Endothelial cell of umbilical vein (primary cell): ENCODE measurements around the gene UBE3D. TPM values are rescaled to one million over a fixed set of nuclear protein-coding genes. Genes with fewer than 3 reads are reported as not detected.

ENCODE experiments used
- BruUV-seq: library from RNA; stranded (reverse); fragments of 400-500 nt; replicated peaks from 2 replicates; lab custom pipeline; 2021; lab: Mats Ljungman, UMichigan
- CTCF ChIA-PET: fragments of 300-600, 350-600 bp; sonication (Branson Sonifier 250); formaldehyde crosslinking; loops from one replicate; lab custom pipeline; 2021; ENCODE audit warnings: antibody characterized with exemption, inconsistent platforms; lab: Charles Lee
- POLR2A ChIA-PET: fragments of 300-600, 350-600 bp; sonication (Branson Sonifier 250); formaldehyde crosslinking; loops from one replicate; lab custom pipeline; 2021; ENCODE audit warnings: antibody characterized with exemption, inconsistent platforms; lab: Charles Lee
- DNase-seq: peaks from one replicate; pipeline ENCODE4 v3.0.0-alpha.2; 2011; ENCODE audit warnings: low read depth, low spot score
- FAIRE-seq: peaks from 2 replicates; lab custom pipeline; 2011; peaks lifted over from hg19 to GRCh38; lab: Jason Lieb, UNC
- H2AFZ ChIP-seq: 2 replicates; pipeline ENCODE4 v1.6.0; 2012; ENCODE audit warnings: low read depth, low read length, control low read depth, inconsistent platforms
- H3K27ac ChIP-seq: 2 replicates; pipeline ENCODE4 v1.5.1; 2011; ENCODE audit warnings: low read depth, mild to moderate bottlenecking, control low read depth, low read length, moderate library complexity; ENCODE audit not compliant: insufficient read depth
- H3K27me3 ChIP-seq, 2 experiments: 2 replicates each; pipeline versions ENCODE4 v1.6.0 to v1.6.1; 2011; ENCODE audit warnings: low read length in 2 of 2, mixed read lengths in 1 of 2; ENCODE audit not compliant: control insufficient read depth in 2 of 2, insufficient read depth in 2 of 2
- H3K36me3 ChIP-seq, 2 experiments: 2 replicates in 1 of 2; 3 replicates in 1 of 2; pipeline ENCODE4 v1.5.1; 2011; ENCODE audit warnings: low read length in 2 of 2, mild to moderate bottlenecking in 1 of 2, moderate library complexity in 1 of 2; ENCODE audit not compliant: control insufficient read depth in 2 of 2, insufficient read depth in 2 of 2; ENCODE audit errors: extremely low read depth in 1 of 2
- H3K4me1 ChIP-seq: 3 replicates; pipeline ENCODE4 v1.5.1; 2011; ENCODE audit warnings: mild to moderate bottlenecking, low read length; ENCODE audit not compliant: control insufficient read depth, insufficient read depth; ENCODE audit errors: extremely low read depth
- H3K4me2 ChIP-seq: 2 replicates; pipeline ENCODE4 v1.6.1; 2011; ENCODE audit warnings: low read length, control low read depth, mixed read lengths; ENCODE audit not compliant: insufficient read depth
- H3K4me3 ChIP-seq, 3 experiments: fragments of 200-600 bp in 1 of 3; sonication (generic), shearing (Covaris generic) in 1 of 3; replicated peaks in 1 of 3; 2 replicates each; pipeline ENCODE4 v1.5.1; 2011 to 2016; ENCODE audit warnings: control low read depth in 3 of 3, low read length in 3 of 3, mild to moderate bottlenecking in 2 of 3, inconsistent platforms in 1 of 3, low read depth in 1 of 3, moderate library complexity in 1 of 3; ENCODE audit not compliant: insufficient read depth in 1 of 3
- H3K79me2 ChIP-seq: 2 replicates; pipeline ENCODE4 v1.6.0; 2012; ENCODE audit warnings: low read length, inconsistent platforms; ENCODE audit not compliant: control insufficient read depth, insufficient read depth
- H3K9ac ChIP-seq: replicated peaks from 2 replicates; pipeline ENCODE3; 2011; ENCODE audit warnings: low read length, control low read depth; ENCODE audit not compliant: insufficient read depth; ENCODE audit errors: extremely low read depth
- H3K9me1 ChIP-seq: replicated peaks from 3 replicates; pipeline ENCODE4 v1.6.0; 2011; ENCODE audit warnings: mild to moderate bottlenecking, low read length; ENCODE audit not compliant: control insufficient read depth, insufficient read depth; ENCODE audit errors: extremely low read depth
- H3K9me3 ChIP-seq: replicated peaks from 2 replicates; pipeline ENCODE4 v1.5.1; 2012; ENCODE audit warnings: low read length, inconsistent platforms; ENCODE audit not compliant: control insufficient read depth, insufficient read depth
- H4K20me1 ChIP-seq: replicated peaks from 2 replicates; pipeline ENCODE3; 2011; ENCODE audit warnings: mild to moderate bottlenecking, low read length; ENCODE audit not compliant: control insufficient read depth, insufficient read depth; ENCODE audit errors: extremely low read depth
- EZH2 ChIP-seq: IDR thresholded peaks from 2 replicates; pipeline ENCODE4 v1.6.1; 2012; ENCODE audit warnings: borderline replicate concordance, low read depth, mild to moderate bottlenecking, moderate library complexity, low read length, inconsistent platforms; ENCODE audit not compliant: severe bottlenecking
- FOS ChIP-seq: IDR thresholded peaks from 2 replicates; pipeline ENCODE4 v1.6.1; 2011; ENCODE audit warnings: mild to moderate bottlenecking, low read length, moderate library complexity, borderline replicate concordance; ENCODE audit not compliant: insufficient read depth
- GATA2 ChIP-seq: IDR thresholded peaks from 2 replicates; pipeline ENCODE4 v1.7.0; 2011; ENCODE audit warnings: low read depth, mild to moderate bottlenecking, moderate library complexity, mixed read lengths, low read length; ENCODE audit not compliant: insufficient read length, insufficient read depth
- JUN ChIP-seq: IDR thresholded peaks from 2 replicates; pipeline ENCODE4 v1.6.1; 2011; ENCODE audit warnings: borderline replicate concordance, low read depth; ENCODE audit not compliant: insufficient read length, insufficient read depth
- MYC ChIP-seq: IDR thresholded peaks from one replicate; pipeline ENCODE4 v1.6.1; 2011; ENCODE audit warnings: mild to moderate bottlenecking, low read depth, low read length
- POLR2A ChIP-seq: IDR thresholded peaks from 2 replicates; pipeline ENCODE4 v1.6.1; 2012; ENCODE audit warnings: low read depth, mild to moderate bottlenecking, control low read depth, low read length
- POLR2AphosphoS5 ChIP-seq: IDR thresholded peaks from 2 replicates; pipeline ENCODE4 v1.6.1; 2012; ENCODE audit warnings: low read depth, mild to moderate bottlenecking, control low read depth, low read length, moderate library complexity; ENCODE audit not compliant: insufficient read depth
- dilution Hi-C: fragments of 300-500 bp; cut with MboI; formaldehyde crosslinking; loops from one replicate; pipeline ENCODE4 v1.15.0; 2019; ENCODE audit warnings: low sequenced_read_pairs; ENCODE audit not compliant: extremely low pct_ligation_motif_present
- intact Hi-C: fragments of 100-400 bp; cut with micrococcal nuclease; formaldehyde crosslinking; loops from one replicate; pipeline ENCODE4 v1.10.0; 2022
- polyA plus RNA-seq, 4 experiments: library from polyadenylated mRNA; depleted of rRNA in 3 of 4; stranded (reverse) in 3 of 4; unstranded in 1 of 4; fragments of >200 nt; gene quantifications; 2 replicates each; pipeline versions ENCODE4 v1.2.1 to v1.2.3, GENCODE V29; 2011 to 2012; ENCODE audit warnings: missing spikeins in 1 of 4
- total RNA-seq: library from RNA; stranded (reverse); gene quantifications from 2 replicates; pipeline ENCODE4 v1.2.3, GENCODE V29; 2021
- TF ChIP-seq, protein P1 (sequence below): IDR thresholded peaks from 2 replicates; pipeline ENCODE4 v1.6.1; 2011; ENCODE audit not compliant: insufficient read depth, insufficient read length
- TF ChIP-seq, protein P2 (sequence below), 2 donors: IDR thresholded peaks; 1 replicate in 1 of 2; 2 replicates in 1 of 2; pipeline ENCODE4 v1.5.1; 2011; ENCODE audit warnings: low read length in 2 of 2, mild to moderate bottlenecking in 2 of 2, moderate library complexity in 2 of 2, control low read depth in 1 of 2, inconsistent platforms in 1 of 2, low read depth in 1 of 2; ENCODE audit not compliant: insufficient read depth in 1 of 2; ENCODE audit errors: extremely low read depth in 1 of 2

UBE3D gene
- total and polyA plus RNA-seq, 2 donors (not counting 3 experiments of a cell fraction or from before 2014, with no cell fraction given): 1.9 to 6.2 TPM

- Histone ChIP-seq H3K4me3 (no peak overlapping the region), H3K27ac (no peak overlapping the region), H3K27me3 (no peaks in the 10 kb centered on the region), H3K4me1 (no peaks in the 10 kb centered on the region), H3K36me3 (no peaks in the 10 kb centered on the region), H2AFZ (no peak overlapping the region), H3K9me1 (no peaks in the 10 kb centered on the region), H4K20me1 (no peaks in the 10 kb centered on the region), H3K4me2 (no peak overlapping the region), H3K9me3 (no peaks in the 10 kb centered on the region), H3K9ac (no peak overlapping the region), H3K79me2 (no peaks in the 10 kb centered on the region)
- FAIRE-seq: no peak
- POLR2A ChIA-PET: no interaction called here
- CTCF ChIA-PET: no interaction called here
- TF ChIP-seq JUN (no peak), POLR2A (no peak), POLR2AphosphoS5 (no peak), FOS (no peak), GATA2 (no peak), MYC (no peak), EZH2 (no peak)
- TF ChIP-seq, protein P1, sequence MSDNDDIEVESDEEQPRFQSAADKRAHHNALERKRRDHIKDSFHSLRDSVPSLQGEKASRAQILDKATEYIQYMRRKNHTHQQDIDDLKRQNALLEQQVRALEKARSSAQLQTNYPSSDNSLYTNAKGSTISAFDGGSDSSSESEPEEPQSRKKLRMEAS: no peak
- TF ChIP-seq, protein P2, sequence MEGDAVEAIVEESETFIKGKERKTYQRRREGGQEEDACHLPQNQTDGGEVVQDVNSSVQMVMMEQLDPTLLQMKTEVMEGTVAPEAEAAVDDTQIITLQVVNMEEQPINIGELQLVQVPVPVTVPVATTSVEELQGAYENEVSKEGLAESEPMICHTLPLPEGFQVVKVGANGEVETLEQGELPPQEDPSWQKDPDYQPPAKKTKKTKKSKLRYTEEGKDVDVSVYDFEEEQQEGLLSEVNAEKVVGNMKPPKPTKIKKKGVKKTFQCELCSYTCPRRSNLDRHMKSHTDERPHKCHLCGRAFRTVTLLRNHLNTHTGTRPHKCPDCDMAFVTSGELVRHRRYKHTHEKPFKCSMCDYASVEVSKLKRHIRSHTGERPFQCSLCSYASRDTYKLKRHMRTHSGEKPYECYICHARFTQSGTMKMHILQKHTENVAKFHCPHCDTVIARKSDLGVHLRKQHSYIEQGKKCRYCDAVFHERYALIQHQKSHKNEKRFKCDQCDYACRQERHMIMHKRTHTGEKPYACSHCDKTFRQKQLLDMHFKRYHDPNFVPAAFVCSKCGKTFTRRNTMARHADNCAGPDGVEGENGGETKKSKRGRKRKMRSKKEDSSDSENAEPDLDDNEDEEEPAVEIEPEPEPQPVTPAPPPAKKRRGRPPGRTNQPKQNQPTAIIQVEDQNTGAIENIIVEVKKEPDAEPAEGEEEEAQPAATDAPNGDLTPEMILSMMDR (IDR thresholded peaks at IDR 0.05; ENCODE audit: extremely low read depth in 1 of 2, insufficient read depth in 1 of 2, low read depth in 1 of 2, low read length in 2 of 2): no peak
- intact Hi-C loops (no loop called here), dilution Hi-C loops (no loop called here)
- DNase-seq: no peak
- no TSS peak for BruUV-seq
Observed at GRCh38 chr6:82980086-82980485, 85.6 kb downstream of the UBE3D start.
